Left lung (tissue), 10 donors: ENCODE data around the gene PERCC1. TPM values are rescaled to one million over a fixed set of nuclear protein-coding genes. Genes with fewer than 3 reads are reported as not detected.
"Not testable (repeated sequence)": the region's sequence is repeated elsewhere in the genome, so short reads cannot be mapped to it uniquely, and the experiment has no call there.

Experiments
- ATAC-seq: fragments of 200-7000 bp; cut with Tn5 transposase; one replicate; pipeline ENCODE4 v1.9.1; 2020; ENCODE audit warnings: moderate library complexity
- DNase-seq, 4 donors: peaks; one replicate each; pipeline ENCODE4 v3.0.0-alpha.2; 2013 to 2020
- H3K27ac ChIP-seq, 2 donors: fragments of 200-600 bp; sonication (generic) in 1 of 2; one replicate each; pipeline versions ENCODE4 v1.5.0 to v1.8.0; 2020 to 2021
- H3K27me3 ChIP-seq, 2 donors: fragments of 200-600 bp; sonication (generic) in 1 of 2; one replicate each; pipeline versions ENCODE4 v1.5.0 to v1.8.0; 2020 to 2021
- H3K36me3 ChIP-seq, 2 donors: fragments of 200-600 bp; sonication (generic) in 1 of 2; one replicate each; pipeline versions ENCODE4 v1.5.0 to v1.8.0; 2020 to 2021
- H3K4me1 ChIP-seq, 2 donors: fragments of 200-600 bp; one replicate each; pipeline ENCODE4 v1.8.0; 2021
- H3K4me3 ChIP-seq, 2 donors: fragments of 200-600 bp; sonication (generic) in 1 of 2; one replicate each; pipeline versions ENCODE4 v1.5.0 to v1.8.0; 2020 to 2021; ENCODE audit warnings: mild to moderate bottlenecking in 1 of 2
- H3K9me3 ChIP-seq, 2 donors: fragments of 200-600 bp; sonication (generic) in 1 of 2; one replicate each; pipeline versions ENCODE4 v1.5.0 to v1.8.0; 2020 to 2021
- CTCF ChIP-seq, 2 donors: fragments of 200-600 bp; sonication (generic) in 1 of 2; IDR thresholded peaks; one replicate each; pipeline versions ENCODE4 v1.5.0 to v1.8.0; 2021; ENCODE audit warnings: antibody characterized with exemption in 2 of 2
- intact Hi-C, 2 donors: fragments of 100-400 bp; cut with DNase I; formaldehyde crosslinking; loops; one replicate each; pipeline versions ENCODE4 v1.11.2 to v1.14.2; 2022
- polyA plus RNA-seq, 6 donors: library from polyadenylated mRNA; unstranded; fragments of 120-200 nt; gene quantifications; one replicate each; pipeline ENCODE4 v1.2.1, GENCODE V29; 2013; ENCODE audit not compliant: insufficient read length in 6 of 6
- total RNA-seq, 2 donors: library from RNA; stranded (reverse); fragmentation: NEBNext Ultra II Directional; extraction: Animal tissue kit (Norgen Biotek cat#: 25700); gene quantifications; one replicate each; pipeline ENCODE4 v1.2.1, GENCODE V29; 2021
- donor health status: DM: no; HTN: yes; CAD: no.
- donor health status: DM: no; HTN: no; CAD: no.

The PERCC1 gene
- total and polyA plus RNA-seq, 8 donors: 0.31 to 4.4 (median 3.3) TPM; not detected in 1

- intact Hi-C loops: no loop called here
- H3K9me3 ChIP-seq: no peaks in the 10 kb centered on the region
- H3K4me1 ChIP-seq: peaks cover 0 to 18% of the 10 kb centered on the region in 2 donors
- H3K36me3 ChIP-seq: peaks cover 0 to 53% of the 10 kb centered on the region in 2 donors
- ATAC-seq (no peak), DNase-seq (peak in 1 of 4 donors; percentile 67)
- no peak for TF ChIP-seq CTCF (IDR thresholded peaks at IDR 0.05)
- H3K4me3 ChIP-seq: no peak overlapping the region
- no peaks in the 10 kb centered on the region for H3K27me3 ChIP-seq
- no peak overlapping the region for H3K27ac ChIP-seq
These were observed 34.2 kb downstream of the PERCC1 start for GRCh38 chr16:1464894-1465566.

GRCh38 chr16:1465567-1465915 lies 34.7 kb downstream of the PERCC1 start:
- no peak overlapping the region for H3K27ac ChIP-seq
- intact Hi-C loops: no loop called here
- peaks cover 0 to 48% of the 10 kb centered on the region in 2 donors for H3K36me3 ChIP-seq
- DNase-seq (no peak), ATAC-seq (no peak)
- no peak overlapping the region for H3K4me3 ChIP-seq
- no peaks in the 10 kb centered on the region for H3K9me3 ChIP-seq
- H3K27me3 ChIP-seq: no peaks in the 10 kb centered on the region
- TF ChIP-seq CTCF (IDR thresholded peaks at IDR 0.05): no peak
- H3K4me1 ChIP-seq: peaks cover 4 to 23% of the 10 kb centered on the region in 2 donors

- TF ChIP-seq CTCF (IDR thresholded peaks at IDR 0.05): no peak
- intact Hi-C loops: no loop called here
- ATAC-seq: no peak
- no peaks in the 10 kb centered on the region for H3K27me3 ChIP-seq
- H3K36me3 ChIP-seq: peaks cover 0 to 43% of the 10 kb centered on the region in 2 donors
- no peak overlapping the region for H3K4me3 ChIP-seq
- peak in 1 of 4 donors; percentile 72 for DNase-seq
- H3K27ac ChIP-seq: no peak overlapping the region
- H3K9me3 ChIP-seq: no peaks in the 10 kb centered on the region
- peaks cover 9 to 28% of the 10 kb centered on the region in 2 donors for H3K4me1 ChIP-seq
These were observed 35.2 kb downstream of the PERCC1 start for GRCh38 chr16:1466054-1466453.

GRCh38 chr16:1466968-1467521 lies 36.2 kb downstream of the PERCC1 start:
- TF ChIP-seq CTCF (IDR thresholded peaks at IDR 0.05): no peak
- Histone ChIP-seq H3K9me3 (no peaks in the 10 kb centered on the region), H3K4me1 (peaks cover 12 to 38% of the 10 kb centered on the region in 2 donors), H3K36me3 (peaks cover 0 to 33% of the 10 kb centered on the region in 2 donors), H3K27ac (no peak overlapping the region), H3K27me3 (no peaks in the 10 kb centered on the region), H3K4me3 (no peak overlapping the region)
- intact Hi-C loops: no loop called here
- DNase-seq (peak in 1 of 4 donors; percentile 67), ATAC-seq (peak; percentile 23)

GRCh38 chr16:1468426-1468810 lies 37.5 kb downstream of the PERCC1 start:
- no peak for ATAC-seq

GRCh38 chr16:1469141-1469540 lies 38.3 kb downstream of the PERCC1 start:
- Histone ChIP-seq H3K4me1 (peaks cover 19 to 59% of the 10 kb centered on the region in 2 donors), H3K36me3 (peaks cover 0 to 13% of the 10 kb centered on the region in 2 donors), H3K27ac (peak overlapping the region in 1 of 2 donors; percentile 83)
- H3K9me3 ChIP-seq, H3K27me3 ChIP-seq, DNase-seq, H3K4me3 ChIP-seq, intact Hi-C loops, ATAC-seq: not testable (repeated sequence)

More at GRCh38 chr16:1468426-1468810, 37.5 kb downstream of the PERCC1 start:
- TF ChIP-seq CTCF (IDR thresholded peaks at IDR 0.05): no peak
- H3K27ac ChIP-seq: no peak overlapping the region
- no peaks in the 10 kb centered on the region for H3K27me3 ChIP-seq
- peaks cover 0 to 20% of the 10 kb centered on the region in 2 donors for H3K36me3 ChIP-seq
- H3K4me1 ChIP-seq: peaks cover 12 to 52% of the 10 kb centered on the region in 2 donors
- peak in 1 of 4 donors; percentile 62 for DNase-seq
- H3K4me3 ChIP-seq: no peak overlapping the region
- H3K9me3 ChIP-seq: no peaks in the 10 kb centered on the region
- intact Hi-C loops: no loop called here
